ENCODE data around the gene DONSON. TPM values are rescaled to one million over a fixed set of nuclear protein-coding genes. Genes with fewer than 3 reads are reported as not detected.

Gene DONSON
- total and polyA plus RNA-seq, 2 of the 8 experiments (the other 6 are each of a cell fraction or from before 2014, with no cell fraction given): 21.9 to 32.5 TPM

- Histone ChIP-seq H2AK5ac (ENCODE audit: low read depth, low read length) (peak within 1 kb of the TSS; percentile 88), H3K14ac (ENCODE audit: insufficient read length) (no peak within 1 kb of the TSS), H4K8ac (ENCODE audit: extremely low read depth, insufficient read depth, low read length) (peak within 1 kb of the TSS; percentile 99), H2BK20ac (ENCODE audit: low read length) (peak within 1 kb of the TSS; percentile 55; the same call in 1 of the 2 replicates), H2AFZ (ENCODE audit: low read length) (peak within 1 kb of the TSS; percentile 93; the same call in 1 of the 2 replicates), H4K5ac (ENCODE audit: insufficient read length, low read depth, low read length) (peak within 1 kb of the TSS; percentile 88), H2BK15ac (ENCODE audit: low read length) (peak within 1 kb of the TSS; percentile 65; the same call in 1 of the 2 replicates), H3K18ac (ENCODE audit: extremely low read depth, low read length) (peak within 1 kb of the TSS; percentile 98), H4K91ac (replicated peaks; ENCODE audit: insufficient read length, low read length) (peak within 1 kb of the TSS; percentile 83), H3K27ac (ENCODE audit: low read depth, low read length) (peak within 1 kb of the TSS; percentile 99), H2BK12ac (ENCODE audit: low read depth, low read length) (peak within 1 kb of the TSS; percentile 100; the same call in 1 of the 2 replicates), H3K4me1 (replicated peaks in 1 of 4; ENCODE audit: control insufficient read depth in 3 of 4, insufficient read depth in 4 of 4, low read length in 3 of 4) (peaks cover 0 to 2% (median 0%) of the 10 kb centered on the region in 4 experiments; a peak in 3 of 7 replicates), H3K4me3 (ENCODE audit: extremely low read depth in 1 of 4, insufficient read depth in 2 of 4, low read depth in 3 of 4, low read length in 4 of 4) (peak within 1 kb of the TSS; percentile 91 to 99 (median 95)), H3K56ac (replicated peaks; ENCODE audit: insufficient read length, low read depth, low read length) (peak within 1 kb of the TSS; percentile 91), H2BK120ac (replicated peaks; ENCODE audit: low read depth, low read length) (no peak within 1 kb of the TSS), H3K23me2 (ENCODE audit: low read depth, low read length) (peaks cover 10% of the 10 kb centered on the region), H2BK5ac (ENCODE audit: low read depth, low read length) (peak within 1 kb of the TSS; percentile 99), H3K79me1 (ENCODE audit: low read depth, low read length) (no peaks in the 10 kb centered on the region; the same call in 1 of the 2 replicates), H4K20me1 (replicated peaks in 1 of 2; ENCODE audit: control insufficient read depth in 1 of 2, insufficient read depth in 2 of 2, low read length in 2 of 2) (peaks cover 7 to 10% of the 10 kb centered on the region in 2 experiments), H3K36me3 (ENCODE audit: control insufficient read depth in 2 of 4, insufficient read depth in 4 of 4, low read length in 3 of 4) (peaks cover 11 to 43% (median 19%) of the 10 kb centered on the region in 4 experiments), H3K23ac (ENCODE audit: insufficient read length) (no peak within 1 kb of the TSS), H3K79me2 (ENCODE audit: control insufficient read depth in 1 of 2, insufficient read depth in 2 of 2, low read length in 2 of 2) (peaks cover 48 to 86% of the 10 kb centered on the region in 2 experiments), H3K4me2 (ENCODE audit: insufficient read depth in 1 of 2, low read depth in 2 of 2, low read length in 2 of 2) (peak within 1 kb of the TSS; percentile 76 to 79), H3K27me3 (replicated peaks in 1 of 4; ENCODE audit: control insufficient read depth in 3 of 4, extremely low read depth in 1 of 4, insufficient read depth in 3 of 4, low read length in 3 of 4) (no peaks in the 10 kb centered on the region), H3K4ac (replicated peaks; ENCODE audit: insufficient read length, low read depth, low read length) (peak within 1 kb of the TSS; percentile 75), H3K9me3 (ENCODE audit: insufficient read depth in 2 of 2, low read depth in 1 of 2, low read length in 1 of 2) (no peaks in the 10 kb centered on the region), H3K9ac (replicated peaks in 1 of 4; ENCODE audit: extremely low read depth in 1 of 4, low read depth in 3 of 4, low read length in 3 of 4) (peak within 1 kb of the TSS; percentile 97 to 100 (median 98))
- CTCF ChIA-PET (ENCODE audit: partially characterized antibody): no interaction called here
- POLR2A ChIA-PET (ENCODE audit: partially characterized antibody): interaction anchor here (0.8 to 6.3 kb wide), 12 partner anchors 10 to 180 kb away, joined by 3 to 64 read pairs (median 4); partner anchors contain the start of gene DONSON
- no peak for FAIRE-seq
- DNase-seq (ENCODE audit: low read depth in 1 of 2, low spot score in 2 of 2): peak; percentile 39 to 87
- 2% methylated on average over 56 of the region's 56 CpGs; no CpG with 5 or more reads in 1 of the 2 experiments for WGBS, 2 experiments (ENCODE audit: extremely low coverage in 1 of 2, insufficient coverage in 1 of 2, insufficient read length in 1 of 2, insufficient replicate concordance in 2 of 2, low coverage in 1 of 2, low lambda C conversion rate in 2 of 2, missing lambda C conversion rate in 1 of 2)
- TF ChIP-seq SRF (IDR thresholded peaks at IDR 0.05; ENCODE audit: low read depth, low read length) (no peak), EP300 (IDR thresholded peaks at IDR 0.05; ENCODE audit: borderline replicate concordance in 1 of 2, low read depth in 2 of 2, low read length in 2 of 2) (no peak; a peak in 1 of 3 replicates), CHD2 (IDR thresholded peaks at IDR 0.05; ENCODE audit: low read length) (no peak), USF2 (IDR thresholded peaks at IDR 0.05; ENCODE audit: low read length) (no peak), RNF2 (IDR thresholded peaks at IDR 0.05; ENCODE audit: borderline replicate concordance, low read depth, low read length, missing control alignments, poor library complexity, severe bottlenecking) (no peak), MAFK (IDR thresholded peaks at IDR 0.05; ENCODE audit: low read depth, low read length) (no peak), SP2 (IDR thresholded peaks at IDR 0.05; ENCODE audit: low read length) (no peak), EGR1 (IDR thresholded peaks at IDR 0.05; ENCODE audit: borderline replicate concordance, low read depth, low read length) (no peak)
Observed at GRCh38 chr21:33541756-33542639, 46.5 kb downstream of the DONSON start, which contains the start of gene GART. Gene GART (minus strand): TSS chr21:33542117. CDS start chr21:33539315, 2,802 bp downstream.
